Gastrocnemius medialis (tissue), 4 donors: Measurements from ENCODE around the gene RERE. TPM values are rescaled to one million over a fixed set of nuclear protein-coding genes. Genes with fewer than 3 reads are reported as not detected.

Source experiments
- ATAC-seq, 2 donors: fragments of 150-250 bp; one replicate each; pipeline ENCODE4 v1.9.1; 2016
- DNase-seq, 2 donors: peaks; one replicate each; pipeline ENCODE4 v3.0.0-alpha.2; 2019
- H3K27ac ChIP-seq, 4 donors: fragments of 200-600 bp; sonication (generic); 1 replicate in 1 of 4; 2 replicates in 3 of 4; pipeline ENCODE4 v1.5.1; 2016 to 2018; ENCODE audit warnings: mild to moderate bottlenecking in 2 of 4, moderate library complexity in 1 of 4
- H3K27me3 ChIP-seq, 3 donors: fragments of 200-600 bp; sonication (generic) in 2 of 3; 1 replicate in 1 of 3; 2 replicates in 2 of 3; pipeline versions ENCODE4 v1.5.1 to v1.6.0; 2016 to 2019; ENCODE audit warnings: mild to moderate bottlenecking in 1 of 3, moderate library complexity in 1 of 3
- H3K36me3 ChIP-seq, 2 donors: fragments of 200-600 bp; sonication (generic) in 1 of 2; one replicate each; pipeline ENCODE4 v1.5.1; 2017 to 2018
- H3K4me1 ChIP-seq, 2 donors: fragments of 200-600 bp; sonication (generic) in 1 of 2; one replicate each; pipeline ENCODE4 v1.5.1; 2016 to 2017; ENCODE audit warnings: mild to moderate bottlenecking in 2 of 2
- H3K4me3 ChIP-seq, 4 donors: fragments of 200-600 bp; sonication (generic) in 3 of 4; 1 replicate in 1 of 4; 2 replicates in 3 of 4; pipeline ENCODE4 v1.5.1; 2016 to 2019; ENCODE audit warnings: mild to moderate bottlenecking in 2 of 4
- H3K9me3 ChIP-seq, 3 donors: fragments of 200-600 bp; sonication (generic) in 2 of 3; 1 replicate in 1 of 3; 2 replicates in 2 of 3; pipeline ENCODE4 v1.5.1; 2016 to 2019
- CTCF ChIP-seq, 5 experiments: fragments of 450-650 bp in 3 of 5; fragments of 200-600 bp in 2 of 5; sonication (generic) in 2 of 5; IDR thresholded peaks in 4 of 5; conservative IDR thresholded peaks in 1 of 5; 1 replicate in 4 of 5; 2 replicates in 1 of 5; pipeline ENCODE4 v1.5.1; 2016 to 2019; ENCODE audit warnings: antibody characterized with exemption in 5 of 5, mild to moderate bottlenecking in 3 of 5, moderate library complexity in 3 of 5
- POLR2A ChIP-seq, 2 donors: fragments of 450-650 bp; IDR thresholded peaks; one replicate each; pipeline ENCODE4 v1.6.1; 2017; ENCODE audit warnings: antibody characterized with exemption in 2 of 2, mild to moderate bottlenecking in 2 of 2, moderate library complexity in 2 of 2
- in situ Hi-C, 4 donors: fragments of 200-750 bp; cut with MboI; loops; one replicate each; pipeline versions ENCODE4 v1.15.0 to v1.8.0; 2017; ENCODE audit warnings: low sequenced_read_pairs in 4 of 4
- intact Hi-C: fragments of 100-400 bp; cut with DNase I; formaldehyde crosslinking; loops from one replicate; pipeline ENCODE4 v1.15.1; 2023; ENCODE audit warnings: low total_unique reads
- total RNA-seq, 4 donors: library from RNA; depleted of rRNA; stranded (reverse); fragments of >200 nt; gene quantifications; one replicate each; pipeline versions ENCODE4 v1.1.0 to v1.2.3, GENCODE V29; 2016

Gene RERE
- total RNA-seq, 4 donors from 2014 or later, result 60.8 to 106 (median 102) TPM

GRCh38 chr1:8570465-8570864 lies 247.0 kb downstream of the RERE start:
- H3K27ac ChIP-seq, result no peak overlapping the region

GRCh38 chr1:8569242-8569641 lies 248.2 kb downstream of the RERE start:
- ATAC-seq, result no peak
- H3K27me3 ChIP-seq, result no peaks in the 10 kb centered on the region
- intact Hi-C loops (no loop called here), in situ Hi-C loops (loop anchor here in 3 of 4 donors (10.0 to 25.0 kb wide), 4 partner anchors 93 to 286 kb away; no protein-coding TSS in a partner anchor)
- TF ChIP-seq POLR2A (IDR thresholded peaks at IDR 0.05), result no peak
- no peak for TF ChIP-seq CTCF (IDR thresholded peaks at IDR 0.05 in 4 of 5, conservative IDR thresholded peaks at IDR 0.05 in 1 of 5)
- no peaks in the 10 kb centered on the region for H3K9me3 ChIP-seq
- no peak overlapping the region for H3K4me3 ChIP-seq
- H3K27ac ChIP-seq, result no peak overlapping the region
- DNase-seq, result no peak
- peaks cover 10 to 15% of the 10 kb centered on the region in 2 donors for H3K4me1 ChIP-seq
- H3K36me3 ChIP-seq, result no peaks in the 10 kb centered on the region

More at GRCh38 chr1:8570465-8570864, 247.0 kb downstream of the RERE start:
- in situ Hi-C loops, result loop anchor here in 1 of 4 donors (25.0 kb wide), 1 partner anchor 92 kb away; no protein-coding TSS in a partner anchor
- no peak for ATAC-seq
- Histone ChIP-seq H3K27me3 (no peaks in the 10 kb centered on the region), H3K9me3 (no peaks in the 10 kb centered on the region), H3K4me1 (peaks cover 10 to 15% of the 10 kb centered on the region in 2 donors), H3K36me3 (no peaks in the 10 kb centered on the region), H3K4me3 (no peak overlapping the region)
- no peak for DNase-seq
- intact Hi-C loops, result no loop called here
- TF ChIP-seq POLR2A (IDR thresholded peaks at IDR 0.05), result no peak

- H3K4me3 ChIP-seq, result no peak overlapping the region
- H3K9me3 ChIP-seq, result no peaks in the 10 kb centered on the region
- peaks cover 10 to 15% of the 10 kb centered on the region in 2 donors for H3K4me1 ChIP-seq
- intact Hi-C loops (no loop called here), in situ Hi-C loops (loop anchor here in 3 of 4 donors (10.0 to 25.0 kb wide), 4 partner anchors 93 to 286 kb away; no protein-coding TSS in a partner anchor)
- DNase-seq, result no peak
- H3K27ac ChIP-seq, result no peak overlapping the region
- ATAC-seq, result no peak
- H3K36me3 ChIP-seq, result no peaks in the 10 kb centered on the region
- H3K27me3 ChIP-seq, result no peaks in the 10 kb centered on the region
- no peak for TF ChIP-seq POLR2A (IDR thresholded peaks at IDR 0.05)
- TF ChIP-seq CTCF (IDR thresholded peaks at IDR 0.05 in 4 of 5, conservative IDR thresholded peaks at IDR 0.05 in 1 of 5), result no peak
These were observed 248.6 kb downstream of the RERE start for GRCh38 chr1:8568837-8569236.

GRCh38 chr1:8567146-8567545 lies 250.3 kb downstream of the RERE start:
- no peaks in the 10 kb centered on the region for H3K9me3 ChIP-seq
- H3K27me3 ChIP-seq, result no peaks in the 10 kb centered on the region
- H3K36me3 ChIP-seq, result no peaks in the 10 kb centered on the region
- no peak overlapping the region for H3K27ac ChIP-seq
- peaks cover 10 to 17% of the 10 kb centered on the region in 2 donors for H3K4me1 ChIP-seq
- H3K4me3 ChIP-seq, result no peak overlapping the region
- in situ Hi-C loops (loop anchor here in 3 of 4 donors (10.0 to 25.0 kb wide), 4 partner anchors 95 to 288 kb away; no protein-coding TSS in a partner anchor), intact Hi-C loops (no loop called here)
- ATAC-seq (no peak), DNase-seq (no peak)
- no peak for TF ChIP-seq CTCF (IDR thresholded peaks at IDR 0.05 in 4 of 5, conservative IDR thresholded peaks at IDR 0.05 in 1 of 5)
- no peak for TF ChIP-seq POLR2A (IDR thresholded peaks at IDR 0.05)

- no peak overlapping the region for H3K27ac ChIP-seq
- H3K4me3 ChIP-seq, result no peak overlapping the region
- peaks cover 0 to 6% of the 10 kb centered on the region in 2 donors for H3K4me1 ChIP-seq
- ATAC-seq, result no peak
- H3K36me3 ChIP-seq, result no peaks in the 10 kb centered on the region
- no peaks in the 10 kb centered on the region for H3K27me3 ChIP-seq
- no peak for TF ChIP-seq CTCF (IDR thresholded peaks at IDR 0.05 in 4 of 5, conservative IDR thresholded peaks at IDR 0.05 in 1 of 5)
- no peak for TF ChIP-seq POLR2A (IDR thresholded peaks at IDR 0.05)
- in situ Hi-C loops, result loop anchor here in 3 of 4 donors (10.0 to 25.0 kb wide), 4 partner anchors 96 to 289 kb away; no protein-coding TSS in a partner anchor
- H3K9me3 ChIP-seq, result no peaks in the 10 kb centered on the region
- DNase-seq, result no peak
- intact Hi-C loops, result no loop called here
These were observed 251.6 kb downstream of the RERE start for GRCh38 chr1:8565802-8566201.
